ENCODE measurements around the gene CSKMT. TPM values are rescaled to one million over a fixed set of nuclear protein-coding genes. Genes with fewer than 3 reads are reported as not detected.
"Not testable (repeated sequence)": the region's sequence is repeated elsewhere in the genome, so short reads cannot be mapped to it uniquely, and the experiment has no call there.

The CSKMT gene
- total and polyA plus RNA-seq, 5 donors, result 5.2 to 9.5 (median 7.3) TPM

- intact Hi-C loops (cut with DNase I), result loop anchor here in 2 of 4 donors (5.0 to 10.0 kb wide), 2 partner anchors 81 to 299 kb away; partner anchors contain the start of genes EML3 (in 1 of the 2) and ROM1 (in 1 of the 2)
- 86% methylated on average over 4 of the region's 4 CpGs for WGBS
- not testable (repeated sequence) for H3K27ac ChIP-seq (ENCODE audit: low read length); ATAC-seq; DNase-seq; H3K4me1 ChIP-seq (ENCODE audit: control insufficient read depth, insufficient read depth, low read length); H3K27me3 ChIP-seq (ENCODE audit: control insufficient read depth, insufficient read depth); H3K9me3 ChIP-seq (ENCODE audit: control insufficient read depth, low read length); H3K4me3 ChIP-seq (ENCODE audit: low read length)
Measured at GRCh38 chr11:62693624-62694023, 28.5 kb downstream of the CSKMT start.

DNA sequence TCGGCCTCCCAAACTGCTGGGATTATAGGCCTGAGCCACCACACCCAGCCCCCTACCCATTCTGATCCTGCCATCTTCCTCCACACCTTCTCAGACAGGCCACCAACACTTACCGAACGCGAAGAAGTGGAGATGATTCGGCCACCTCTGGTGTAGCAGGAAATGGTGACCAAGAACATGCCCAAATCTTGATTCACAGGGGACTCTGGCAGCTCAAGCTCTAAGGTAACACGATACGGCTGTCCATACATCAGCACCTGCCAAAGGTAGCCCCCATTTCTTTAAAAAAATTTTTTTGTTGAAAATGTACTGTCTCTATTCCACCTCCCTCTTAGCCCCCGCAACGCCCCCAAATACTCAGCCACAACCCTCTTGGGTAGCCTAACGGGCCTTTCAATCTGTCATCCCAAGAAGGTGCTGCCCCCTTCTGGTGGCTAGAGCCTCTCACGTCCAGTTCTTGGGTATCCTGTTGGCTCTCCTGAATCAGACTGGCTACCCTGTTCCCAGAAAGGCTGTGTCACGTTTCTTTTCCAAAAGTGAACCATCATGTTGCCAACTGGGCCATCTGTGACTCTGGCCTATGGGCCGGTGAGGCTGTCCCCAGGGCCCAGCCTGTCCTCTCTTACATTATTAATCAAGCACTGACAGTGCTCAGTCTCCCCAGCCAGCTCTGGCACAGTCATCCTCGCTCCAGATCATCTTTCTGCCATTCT is 29.5 kb downstream of the CSKMT start:
- Histone ChIP-seq H3K27ac (ENCODE audit: low read length) (no peak overlapping the region), H3K27me3 (ENCODE audit: control insufficient read depth, insufficient read depth) (no peaks in the 10 kb centered on the region), H3K9me3 (ENCODE audit: control insufficient read depth, low read length) (no peaks in the 10 kb centered on the region), H3K4me1 (ENCODE audit: control insufficient read depth, insufficient read depth, low read length) (peaks cover 2% of the 10 kb centered on the region), H3K4me3 (ENCODE audit: low read length) (no peak overlapping the region)
- peak; percentile 83 to 92 (median 88) for DNase-seq
- ATAC-seq, result peak; percentile 80 to 88
- 43% methylated on average over 14 of the region's 14 CpGs for WGBS
- intact Hi-C loops (cut with DNase I), result loop anchor here in 2 of 4 donors (5.0 to 10.0 kb wide), 2 partner anchors 82 to 300 kb away; partner anchors contain the start of genes EML3 (in 1 of the 2) and ROM1 (in 1 of the 2)

GRCh38 chr11:62702246-62702645 is 37.1 kb downstream of the CSKMT start:
- WGBS, result 91% methylated on average over 11 of the region's 11 CpGs
- no peaks in the 10 kb centered on the region for H3K27me3 ChIP-seq (ENCODE audit: control insufficient read depth, insufficient read depth)

GRCh38 chr11:62703921-62704320 is 38.8 kb downstream of the CSKMT start:
- WGBS, result 82% methylated on average over 4 of the region's 4 CpGs
- intact Hi-C loops (cut with DNase I); H3K4me3 ChIP-seq (ENCODE audit: low read length); H3K27ac ChIP-seq (ENCODE audit: low read length); H3K9me3 ChIP-seq (ENCODE audit: control insufficient read depth, low read length); H3K27me3 ChIP-seq (ENCODE audit: control insufficient read depth, insufficient read depth); DNase-seq; ATAC-seq: not testable (repeated sequence)
- H3K4me1 ChIP-seq (ENCODE audit: control insufficient read depth, insufficient read depth, low read length), result peaks cover 11% of the 10 kb centered on the region

More at GRCh38 chr11:62702246-62702645, 37.1 kb downstream of the CSKMT start:
- H3K27ac ChIP-seq (ENCODE audit: low read length), result no peak overlapping the region
- H3K4me3 ChIP-seq (ENCODE audit: low read length), result no peak overlapping the region
- no peak for DNase-seq
- H3K9me3 ChIP-seq (ENCODE audit: control insufficient read depth, low read length), result no peaks in the 10 kb centered on the region
- peaks cover 6% of the 10 kb centered on the region for H3K4me1 ChIP-seq (ENCODE audit: control insufficient read depth, insufficient read depth, low read length)
- intact Hi-C loops (cut with DNase I), result no loop called here
- no peak for ATAC-seq

- DNase-seq (peak in 2 of 3 donors; percentile 51 to 59), ATAC-seq (no peak)
- intact Hi-C loops (cut with DNase I), result no loop called here
- Histone ChIP-seq H3K4me3 (ENCODE audit: low read length) (peak overlapping the region; percentile 89), H3K27ac (ENCODE audit: low read length) (peak overlapping the region; percentile 42), H3K9me3 (ENCODE audit: control insufficient read depth, low read length) (no peaks in the 10 kb centered on the region), H3K27me3 (ENCODE audit: control insufficient read depth, insufficient read depth) (no peaks in the 10 kb centered on the region), H3K4me1 (ENCODE audit: control insufficient read depth, insufficient read depth, low read length) (peaks cover 15% of the 10 kb centered on the region)
- 50% methylated on average over 7 of the region's 7 CpGs for WGBS
Measured at GRCh38 chr11:62705413-62705812, 40.3 kb downstream of the CSKMT start.

DNA sequence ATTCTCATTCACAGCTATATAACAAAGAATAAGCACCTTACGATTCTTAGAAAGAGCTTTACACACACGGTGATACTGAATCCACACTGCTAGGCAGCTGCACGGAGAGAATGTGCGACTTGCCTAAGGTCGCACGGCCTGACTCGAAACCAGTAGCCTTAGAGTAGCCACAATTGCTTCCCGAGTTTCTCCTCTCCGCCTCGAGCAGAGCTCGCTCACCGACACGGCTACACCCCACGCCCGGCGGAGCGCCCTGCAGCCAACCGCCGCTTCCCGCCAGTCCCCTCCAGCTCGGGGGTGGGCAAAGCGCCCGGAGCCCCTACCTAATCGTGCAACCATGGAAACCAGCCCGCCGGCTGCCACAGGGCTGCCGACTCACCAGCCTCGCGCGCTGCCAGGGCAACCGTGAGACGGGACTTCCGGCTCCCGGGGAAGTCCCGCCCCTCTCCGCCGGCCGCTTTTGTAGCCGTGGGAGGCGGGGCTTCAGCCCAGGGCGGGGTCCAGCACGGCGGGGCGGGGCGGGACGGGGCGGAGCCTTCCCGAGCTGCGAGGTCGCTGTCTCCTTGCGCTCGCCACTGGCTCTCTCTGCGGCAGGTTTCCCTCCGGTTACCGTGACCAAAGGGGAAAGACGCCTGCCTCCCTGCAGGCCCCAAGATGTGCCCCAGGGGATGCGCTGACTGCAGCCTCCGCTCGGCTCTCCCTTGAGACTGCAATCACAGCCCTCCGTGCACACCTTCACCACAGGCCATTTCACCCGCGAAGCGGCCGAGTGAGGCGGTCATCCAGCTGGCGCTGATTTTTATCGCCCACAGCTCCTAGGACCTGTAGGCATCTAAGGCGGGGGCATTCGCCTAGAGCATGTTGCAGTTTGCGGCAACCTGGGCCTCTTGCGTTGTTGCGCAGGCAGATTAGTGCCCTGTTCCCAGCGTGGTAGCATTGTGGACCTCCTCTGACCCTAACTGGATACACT is 41.1 kb downstream of the CSKMT start:
- H3K27ac ChIP-seq (ENCODE audit: low read length), result peak overlapping the region; percentile 99
- ATAC-seq, result peak; percentile 89
- DNase-seq, result peak; percentile 97 to 98 (median 98)
- peak overlapping the region; percentile 89 for H3K4me3 ChIP-seq (ENCODE audit: low read length)
- WGBS, result 4% methylated on average over 73 of the region's 73 CpGs
- intact Hi-C loops (cut with DNase I), result no loop called here
- H3K9me3 ChIP-seq (ENCODE audit: control insufficient read depth, low read length), result no peaks in the 10 kb centered on the region
- no peaks in the 10 kb centered on the region for H3K27me3 ChIP-seq (ENCODE audit: control insufficient read depth, insufficient read depth)
- peaks cover 15% of the 10 kb centered on the region for H3K4me1 ChIP-seq (ENCODE audit: control insufficient read depth, insufficient read depth, low read length)

DNA sequence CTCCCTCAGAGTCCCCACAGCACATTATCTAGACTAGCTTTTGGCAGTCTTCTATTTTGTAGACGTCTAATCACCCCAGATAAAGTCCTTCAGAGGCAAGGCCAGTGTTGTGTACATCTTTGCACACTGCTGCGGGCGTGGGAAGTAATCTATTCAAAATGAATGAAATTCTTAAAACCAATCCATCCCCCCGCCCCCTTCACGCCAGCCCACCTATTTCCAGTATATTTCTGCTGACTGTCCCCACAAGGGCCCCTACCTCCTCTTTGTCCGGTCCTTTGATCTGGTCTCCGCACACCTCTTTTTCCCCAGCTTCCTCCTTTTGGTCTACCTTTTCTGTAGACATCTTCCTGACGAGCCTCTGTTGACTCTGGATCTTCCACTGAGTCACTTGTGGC is 41.7 kb downstream of the CSKMT start:
- intact Hi-C loops (cut with DNase I), result no loop called here

GRCh38 chr11:62707277-62707861 is 42.3 kb downstream of the CSKMT start, which contains the start of the genes BSCL2 and GNG3:
TSS of gene BSCL2 (minus strand) at chr11:62707424. CDS start at chr11:62707195, 229 bp downstream.
TSS of gene GNG3 (plus strand) at chr11:62707676. CDS start at chr11:62708296, 620 bp downstream.
- WGBS, result 77% methylated on average over 10 of the region's 10 CpGs
- ATAC-seq (no peak), DNase-seq (peak in 2 of 3 donors; percentile 63 to 72)
- Histone ChIP-seq H3K4me1 (ENCODE audit: control insufficient read depth, insufficient read depth, low read length) (peaks cover 15% of the 10 kb centered on the region), H3K27ac (ENCODE audit: low read length) (peak within 1 kb of the TSS; percentile 99), H3K9me3 (ENCODE audit: control insufficient read depth, low read length) (no peaks in the 10 kb centered on the region), H3K27me3 (ENCODE audit: control insufficient read depth, insufficient read depth) (no peaks in the 10 kb centered on the region), H3K4me3 (ENCODE audit: low read length) (peak within 1 kb of the TSS; percentile 89)
- intact Hi-C loops (cut with DNase I), result no loop called here

More for the DNA sequence above, 41.7 kb downstream of the CSKMT start:
- peaks cover 15% of the 10 kb centered on the region for H3K4me1 ChIP-seq (ENCODE audit: control insufficient read depth, insufficient read depth, low read length)
- no peaks in the 10 kb centered on the region for H3K9me3 ChIP-seq (ENCODE audit: control insufficient read depth, low read length)
- H3K27me3 ChIP-seq (ENCODE audit: control insufficient read depth, insufficient read depth), result no peaks in the 10 kb centered on the region
- peak overlapping the region; percentile 89 for H3K4me3 ChIP-seq (ENCODE audit: low read length)
- ATAC-seq, result no peak
- 73% methylated on average over 8 of the region's 8 CpGs for WGBS
- peak in 1 of 3 donors; percentile 47 for DNase-seq
- H3K27ac ChIP-seq (ENCODE audit: low read length), result peak overlapping the region; percentile 99

- intact Hi-C loops (cut with DNase I), result no loop called here
- no peak for ATAC-seq
- H3K9me3 ChIP-seq (ENCODE audit: control insufficient read depth, low read length), result no peaks in the 10 kb centered on the region
- no peak overlapping the region for H3K27ac ChIP-seq (ENCODE audit: low read length)
- H3K4me3 ChIP-seq (ENCODE audit: low read length), result peak overlapping the region; percentile 65
- H3K27me3 ChIP-seq (ENCODE audit: control insufficient read depth, insufficient read depth), result no peaks in the 10 kb centered on the region
- H3K4me1 ChIP-seq (ENCODE audit: control insufficient read depth, insufficient read depth, low read length), result peaks cover 15% of the 10 kb centered on the region
- 71% methylated on average over 5 of the region's 5 CpGs for WGBS
- peak in 2 of 3 donors; percentile 44 to 47 for DNase-seq
Measured at GRCh38 chr11:62708392-62708791, 43.3 kb downstream of the CSKMT start.

- DNase-seq (peak in 1 of 3 donors; percentile 58), ATAC-seq (peak in 1 of 2 donors; percentile 2)
- no peaks in the 10 kb centered on the region for H3K27me3 ChIP-seq (ENCODE audit: control insufficient read depth, insufficient read depth)
- peak overlapping the region; percentile 100 for H3K27ac ChIP-seq (ENCODE audit: low read length)
- intact Hi-C loops (cut with DNase I), result no loop called here
- H3K4me1 ChIP-seq (ENCODE audit: control insufficient read depth, insufficient read depth, low read length), result peaks cover 19% of the 10 kb centered on the region
- H3K9me3 ChIP-seq (ENCODE audit: control insufficient read depth, low read length), result no peaks in the 10 kb centered on the region
- 5% methylated on average over 7 of the region's 7 CpGs for WGBS
- peak overlapping the region; percentile 65 for H3K4me3 ChIP-seq (ENCODE audit: low read length)
Measured at GRCh38 chr11:62708793-62709192, 43.7 kb downstream of the CSKMT start.

Measured in right cardiac atrium (tissue), 5 donors.